GM12891 (cell line): ENCODE data around the gene CFAP97D2.

Experiments
- POLR2A ChIP-seq: IDR thresholded peaks from 2 replicates; pipeline ENCODE4 v1.6.1; 2011; ENCODE audit warnings: low read depth, low read length, control low read depth
- POLR2AphosphoS5 ChIP-seq: IDR thresholded peaks from 2 replicates; pipeline ENCODE4 v1.6.1; 2011; ENCODE audit warnings: low read depth, low read length, control low read depth
- SPI1 ChIP-seq: IDR thresholded peaks from 2 replicates; pipeline ENCODE4 v1.6.1; 2011; ENCODE audit warnings: low read depth, low read length, control low read depth
- TAF1 ChIP-seq: IDR thresholded peaks from 2 replicates; pipeline ENCODE4 v1.6.1; 2011; ENCODE audit warnings: low read depth, low read length, control low read depth

GRCh38 chr13:114136576-114136975 lies 42.5 kb upstream of the CFAP97D2 start:
- no peak for TF ChIP-seq POLR2A
- no peak for TF ChIP-seq TAF1
- no peak for TF ChIP-seq POLR2AphosphoS5
- no peak for TF ChIP-seq SPI1
